ENCODE results near the gene UST. TPM values are rescaled to one million over a fixed set of nuclear protein-coding genes. Genes with fewer than 3 reads are reported as not detected.

Gene UST
- total RNA-seq, 4 donors from 2014 or later = 9.6 to 34.6 (median 25.9) TPM

- TF ChIP-seq, protein P1, sequence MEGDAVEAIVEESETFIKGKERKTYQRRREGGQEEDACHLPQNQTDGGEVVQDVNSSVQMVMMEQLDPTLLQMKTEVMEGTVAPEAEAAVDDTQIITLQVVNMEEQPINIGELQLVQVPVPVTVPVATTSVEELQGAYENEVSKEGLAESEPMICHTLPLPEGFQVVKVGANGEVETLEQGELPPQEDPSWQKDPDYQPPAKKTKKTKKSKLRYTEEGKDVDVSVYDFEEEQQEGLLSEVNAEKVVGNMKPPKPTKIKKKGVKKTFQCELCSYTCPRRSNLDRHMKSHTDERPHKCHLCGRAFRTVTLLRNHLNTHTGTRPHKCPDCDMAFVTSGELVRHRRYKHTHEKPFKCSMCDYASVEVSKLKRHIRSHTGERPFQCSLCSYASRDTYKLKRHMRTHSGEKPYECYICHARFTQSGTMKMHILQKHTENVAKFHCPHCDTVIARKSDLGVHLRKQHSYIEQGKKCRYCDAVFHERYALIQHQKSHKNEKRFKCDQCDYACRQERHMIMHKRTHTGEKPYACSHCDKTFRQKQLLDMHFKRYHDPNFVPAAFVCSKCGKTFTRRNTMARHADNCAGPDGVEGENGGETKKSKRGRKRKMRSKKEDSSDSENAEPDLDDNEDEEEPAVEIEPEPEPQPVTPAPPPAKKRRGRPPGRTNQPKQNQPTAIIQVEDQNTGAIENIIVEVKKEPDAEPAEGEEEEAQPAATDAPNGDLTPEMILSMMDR (IDR thresholded peaks at IDR 0.05; ENCODE audit: low read depth) = no peak
These were observed 34.1 kb downstream of the UST start for GRCh38 chr6:148780918-148781436.

GRCh38 chr6:148789948-148790347 lies 43.1 kb downstream of the UST start:
- TF ChIP-seq, protein P1 (IDR thresholded peaks at IDR 0.05; ENCODE audit: low read depth) = no peak

DNA sequence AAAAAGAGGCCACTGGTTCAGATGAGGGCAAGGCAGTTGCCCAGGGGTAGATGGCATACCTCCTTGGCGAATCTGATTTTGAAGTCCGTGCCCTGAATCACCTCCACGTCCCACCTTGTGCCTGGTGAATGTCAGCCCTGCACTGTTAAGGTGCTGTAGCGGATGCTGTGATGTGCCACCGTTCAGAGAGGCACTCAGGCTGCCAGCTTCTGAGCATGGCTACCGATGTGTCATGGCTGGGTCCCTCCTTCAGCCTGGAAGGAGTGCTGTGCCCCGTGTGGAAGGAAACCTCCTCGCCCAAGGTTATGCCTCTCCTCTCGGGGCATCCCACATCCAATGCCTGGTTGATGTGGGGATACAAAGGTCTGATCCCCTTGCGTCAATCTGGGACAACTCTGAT lies 43.6 kb downstream of the UST start:
- TF ChIP-seq, protein P1 (IDR thresholded peaks at IDR 0.05; ENCODE audit: low read depth) = no peak

GRCh38 chr6:148790817-148791216 lies 44.0 kb downstream of the UST start:
- TF ChIP-seq, protein P1 (IDR thresholded peaks at IDR 0.05; ENCODE audit: low read depth) = no peak

DNA sequence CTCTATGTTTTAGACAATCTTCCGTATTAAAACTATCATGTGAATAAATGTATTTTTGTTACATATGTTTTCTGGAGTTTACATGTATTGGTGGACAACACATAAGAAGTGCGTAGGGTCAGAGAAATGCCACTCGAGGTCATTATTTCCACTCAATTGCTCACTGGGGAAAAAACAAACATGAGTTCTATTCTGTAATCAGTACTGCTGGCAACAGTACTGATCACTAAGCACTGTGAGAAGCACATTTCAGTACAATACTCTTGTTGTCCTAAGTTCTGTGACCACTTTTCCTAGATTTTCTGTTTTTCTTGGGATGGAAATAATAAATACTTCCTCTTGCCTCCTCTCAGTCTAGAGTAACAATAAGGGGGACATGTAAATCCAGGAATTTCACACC lies 44.5 kb downstream of the UST start:
- TF ChIP-seq, protein P1 (IDR thresholded peaks at IDR 0.05; ENCODE audit: low read depth) = no peak

- TF ChIP-seq, protein P1 (IDR thresholded peaks at IDR 0.05; ENCODE audit: low read depth) = no peak
These were observed 46.9 kb downstream of the UST start for GRCh38 chr6:148793721-148794120.

- TF ChIP-seq, protein P1 (IDR thresholded peaks at IDR 0.05; ENCODE audit: low read depth) = no peak
These were observed 48.0 kb downstream of the UST start for GRCh38 chr6:148794797-148795196.

Data from subcutaneous adipose tissue (tissue), 4 donors.